ENCODE results near the gene PEMT.
"Not testable (repeated sequence)": the region's sequence is repeated elsewhere in the genome, so short reads cannot be mapped to it uniquely, and the experiment has no call there.

Gene PEMT

GRCh38 chr17:17591355-17592298, at the start of gene PEMT:
Gene PEMT, minus strand, starts transcription at chr17:17591708. Its CDS starts 82 bp downstream, at chr17:17591626.
- peak; percentile 99 for DNase-seq (ENCODE audit: low spot score)

- DNase-seq (ENCODE audit: low spot score): not testable (repeated sequence)
Observed at GRCh38 chr17:17639661-17640270, 48.3 kb upstream of the PEMT start.

GRCh38 chr17:17638467-17638866, 47.0 kb upstream of the PEMT start:
- no peak for DNase-seq (ENCODE audit: low spot score)

GRCh38 chr17:17636272-17636885, 44.9 kb upstream of the PEMT start:
- DNase-seq (ENCODE audit: low spot score): no peak

GRCh38 chr17:17635537-17636271, 44.2 kb upstream of the PEMT start:
- DNase-seq (ENCODE audit: low spot score): not testable (repeated sequence)

- DNase-seq (ENCODE audit: low spot score): no peak
Observed at GRCh38 chr17:17635126-17635525, 43.6 kb upstream of the PEMT start.

GRCh38 chr17:17633310-17633709, 41.8 kb upstream of the PEMT start:
- DNase-seq (ENCODE audit: low spot score): no peak

- not testable (repeated sequence) for DNase-seq (ENCODE audit: low spot score)
Observed at GRCh38 chr17:17632690-17633089, 41.2 kb upstream of the PEMT start.

GRCh38 chr17:17628388-17629008, 37.0 kb upstream of the PEMT start:
- DNase-seq (ENCODE audit: low spot score): no peak

- no peak for DNase-seq (ENCODE audit: low spot score)
Observed at GRCh38 chr17:17626840-17627239, 35.3 kb upstream of the PEMT start.

- no peak for DNase-seq (ENCODE audit: low spot score)
Observed at GRCh38 chr17:17626151-17626805, 34.8 kb upstream of the PEMT start.

- DNase-seq (ENCODE audit: low spot score): no peak
Observed at GRCh38 chr17:17624741-17625140, 33.2 kb upstream of the PEMT start.

GRCh38 chr17:17623904-17624303, 32.4 kb upstream of the PEMT start:
- no peak for DNase-seq (ENCODE audit: low spot score)

- DNase-seq (ENCODE audit: low spot score): no peak
Observed at GRCh38 chr17:17621254-17621653, 29.7 kb upstream of the PEMT start.

GRCh38 chr17:17613708-17614114, 22.2 kb upstream of the PEMT start:
- peak; percentile 65 for DNase-seq (ENCODE audit: low spot score)

- DNase-seq (ENCODE audit: low spot score): no peak
Observed at GRCh38 chr17:17612085-17613022, 20.8 kb upstream of the PEMT start.

- DNase-seq (ENCODE audit: low spot score): no peak
Observed at GRCh38 chr17:17609121-17609520, 17.6 kb upstream of the PEMT start.

GRCh38 chr17:17606416-17607000, 15.0 kb upstream of the PEMT start:
- DNase-seq (ENCODE audit: low spot score): no peak

GRCh38 chr17:17605729-17606088, 14.2 kb upstream of the PEMT start:
- no peak for DNase-seq (ENCODE audit: low spot score)

Data from kidney tubule cell (primary cell).